ENCODE measurements around the gene DNAJC10.

DNA sequence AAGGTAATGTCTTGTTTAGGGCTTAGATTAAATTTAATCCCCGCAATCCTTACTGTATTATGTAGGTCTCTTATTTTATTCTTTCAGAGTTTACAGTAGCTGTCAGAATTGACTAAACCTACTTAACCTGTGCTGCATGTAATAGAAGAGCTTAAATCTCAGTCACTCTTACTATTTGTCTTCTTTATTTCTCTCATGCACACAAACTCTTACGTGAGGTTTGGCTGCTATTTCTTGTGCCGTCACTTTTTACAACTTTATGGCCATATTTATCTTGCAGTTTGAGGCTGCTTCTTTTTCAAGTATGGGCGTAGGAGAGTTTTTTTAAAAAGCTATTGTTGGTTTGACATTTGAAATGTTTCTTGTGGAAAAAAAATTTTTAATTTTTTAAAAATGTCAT lies 12.0 kb downstream of the DNAJC10 start:
- TF ChIP-seq EGR1 (IDR thresholded peaks at IDR 0.05) = no peak
- no peak for TF ChIP-seq YY1 (IDR thresholded peaks at IDR 0.05; ENCODE audit: low read depth)
- TF ChIP-seq TAF1 (IDR thresholded peaks at IDR 0.05; ENCODE audit: low read depth) = no peak
- TF ChIP-seq, protein P1, sequence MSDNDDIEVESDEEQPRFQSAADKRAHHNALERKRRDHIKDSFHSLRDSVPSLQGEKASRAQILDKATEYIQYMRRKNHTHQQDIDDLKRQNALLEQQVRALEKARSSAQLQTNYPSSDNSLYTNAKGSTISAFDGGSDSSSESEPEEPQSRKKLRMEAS (IDR thresholded peaks at IDR 0.05) = no peak
- no peak for TF ChIP-seq TCF12 (IDR thresholded peaks at IDR 0.05; ENCODE audit: low read depth)
